NT2/D1 (cell line): ENCODE measurements around the gene TUNAR.

Experiments
- DNase-seq: peaks from one replicate; pipeline ENCODE4 v3.0.0-alpha.2; 2011; ENCODE audit warnings: low read depth, low spot score
- H3K27me3 ChIP-seq: 2 replicates; pipeline ENCODE4 v1.6.0; 2011; ENCODE audit warnings: mild to moderate bottlenecking; ENCODE audit not compliant: insufficient read length, insufficient read depth
- H3K36me3 ChIP-seq: 2 replicates; pipeline ENCODE4 v1.6.1; 2011; ENCODE audit warnings: mild to moderate bottlenecking, low read length, mixed read lengths; ENCODE audit not compliant: insufficient read depth, insufficient read length
- H3K4me1 ChIP-seq: 2 replicates; pipeline ENCODE4 v1.5.1; 2011; ENCODE audit not compliant: insufficient read depth, insufficient read length
- H3K4me3 ChIP-seq: 2 replicates; pipeline ENCODE4 v1.5.1; 2011; ENCODE audit warnings: low read depth; ENCODE audit not compliant: insufficient read length
- H3K9ac ChIP-seq: 2 replicates; pipeline ENCODE4 v1.6.0; 2011; ENCODE audit warnings: low read depth; ENCODE audit not compliant: insufficient read length
- H3K9me3 ChIP-seq: 2 replicates; pipeline ENCODE4 v1.5.1; 2011; ENCODE audit warnings: mild to moderate bottlenecking, low read length; ENCODE audit not compliant: insufficient read depth
- SUZ12 ChIP-seq: IDR thresholded peaks from 2 replicates; pipeline ENCODE4 v1.6.1; 2011; ENCODE audit not compliant: insufficient read length, insufficient read depth; ENCODE audit errors: extremely low read depth
- YY1 ChIP-seq: IDR thresholded peaks from 2 replicates; pipeline ENCODE4 v1.6.1; 2011; ENCODE audit not compliant: insufficient read length, insufficient read depth
- ZNF274 ChIP-seq: IDR thresholded peaks from 2 replicates; pipeline ENCODE4 v1.6.1; 2011; ENCODE audit warnings: mild to moderate bottlenecking, low read depth, low read length

TUNAR gene

DNA sequence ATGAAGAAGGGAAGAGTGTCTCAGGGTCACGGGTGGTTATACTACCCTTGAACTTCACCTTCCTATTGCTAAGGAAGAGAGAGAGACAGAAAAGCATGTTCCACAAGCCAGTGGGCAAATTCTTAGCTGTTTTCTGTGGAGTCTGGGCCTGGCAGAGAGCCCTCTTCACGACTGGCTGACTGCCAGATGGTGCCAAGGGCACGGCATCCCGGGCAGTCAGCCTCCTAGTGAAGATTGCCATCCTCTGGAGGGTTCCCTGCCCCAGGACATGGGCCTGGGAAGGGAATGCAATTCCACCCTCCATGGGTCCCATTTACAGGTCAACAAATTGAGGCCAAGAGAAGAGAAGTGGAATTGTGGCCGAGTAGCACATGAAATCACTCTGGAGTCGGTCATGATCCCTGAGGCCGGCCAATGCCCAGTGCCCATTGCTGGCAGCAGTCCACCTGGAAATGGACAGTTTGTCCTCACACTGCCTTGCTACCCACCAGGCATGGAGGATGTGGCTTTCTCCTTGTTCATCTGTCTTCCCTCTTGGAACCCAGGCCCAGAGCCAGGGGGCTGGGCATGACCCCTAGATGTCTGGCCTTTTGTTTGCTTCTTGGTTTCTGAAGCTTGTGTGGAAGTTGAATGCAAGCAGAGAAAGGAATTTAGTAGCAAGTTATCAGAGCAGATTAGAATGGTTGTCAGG is 9.9 kb downstream of the TUNAR start:
- no peaks in the 10 kb centered on the region for H3K4me1 ChIP-seq
- TF ChIP-seq YY1 (no peak), ZNF274 (no peak), SUZ12 (no peak)
- no peak for DNase-seq

DNA sequence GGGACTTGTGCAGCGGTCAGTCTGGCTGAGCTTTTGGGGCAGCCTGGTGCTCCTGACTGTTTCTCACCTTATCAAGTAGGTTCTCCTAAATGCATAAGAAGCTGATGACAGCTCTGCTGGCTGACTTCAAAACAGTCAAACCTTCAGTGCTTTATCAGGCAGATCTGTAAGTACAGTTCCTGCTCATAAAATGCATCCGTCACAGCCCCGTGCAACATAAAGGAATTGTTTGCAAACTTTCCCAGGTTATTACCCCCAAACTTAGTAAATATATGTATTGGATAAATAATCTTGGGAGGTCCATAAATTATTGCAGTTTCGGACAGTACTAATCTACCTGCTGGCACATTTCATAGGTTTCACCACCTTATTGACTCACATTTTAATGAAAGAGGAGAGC is 10.7 kb downstream of the TUNAR start:
- H3K9ac ChIP-seq: no peak overlapping the region
- peaks cover 2% of the 10 kb centered on the region for H3K4me1 ChIP-seq
- no peak for TF ChIP-seq ZNF274
- no peak for TF ChIP-seq YY1
- TF ChIP-seq SUZ12: no peak

More for the DNA sequence above, 9.9 kb downstream of the TUNAR start:
- no peaks in the 10 kb centered on the region for H3K9me3 ChIP-seq
- no peak overlapping the region for H3K4me3 ChIP-seq
- no peaks in the 10 kb centered on the region for H3K36me3 ChIP-seq
- H3K27me3 ChIP-seq: no peaks in the 10 kb centered on the region
- H3K9ac ChIP-seq: no peak overlapping the region

DNA sequence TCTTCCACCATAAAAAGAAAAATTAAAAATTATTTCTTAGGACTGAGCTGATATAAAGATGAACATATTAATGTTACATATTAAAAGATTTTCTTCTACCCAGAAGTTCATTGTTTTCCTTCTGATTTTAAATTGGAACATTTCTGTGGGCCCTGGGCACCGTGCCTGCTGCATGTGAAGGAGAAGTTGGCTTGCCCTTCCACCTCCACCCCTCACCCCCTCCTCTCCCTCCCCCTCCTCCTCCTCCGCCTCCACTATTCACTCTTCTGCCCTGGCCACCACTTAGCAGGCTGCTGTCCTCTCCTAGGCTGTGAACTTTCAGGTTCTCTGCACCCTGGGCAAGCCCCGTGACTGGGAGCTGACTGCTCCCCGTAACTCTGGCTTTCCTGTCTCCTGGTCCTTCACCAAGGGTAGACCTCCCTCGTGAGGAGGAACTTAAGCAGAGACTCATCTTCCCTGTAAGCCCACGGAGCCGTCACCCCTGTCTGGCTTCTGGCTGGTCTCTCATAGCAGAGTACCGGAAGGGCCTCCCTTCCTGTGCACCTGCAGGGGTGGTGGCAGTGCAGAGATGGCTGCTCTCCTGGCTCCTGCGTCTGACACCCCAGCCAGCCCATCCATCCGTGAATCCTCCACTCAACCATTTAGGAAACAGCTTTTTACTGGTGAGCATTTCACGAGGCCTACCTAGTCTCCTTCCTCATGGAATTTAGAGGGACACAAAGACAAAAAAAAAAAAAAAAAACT is 12.8 kb downstream of the TUNAR start:
- no peaks in the 10 kb centered on the region for H3K36me3 ChIP-seq
- no peaks in the 10 kb centered on the region for H3K9me3 ChIP-seq
- H3K4me3 ChIP-seq: no peak overlapping the region
- peaks cover 2% of the 10 kb centered on the region for H3K4me1 ChIP-seq
- H3K9ac ChIP-seq: no peak overlapping the region
- DNase-seq: no peak
- H3K27me3 ChIP-seq: no peaks in the 10 kb centered on the region
- TF ChIP-seq SUZ12 (no peak), ZNF274 (no peak), YY1 (no peak)

More for the DNA sequence above, 10.7 kb downstream of the TUNAR start:
- Histone ChIP-seq H3K9me3 (no peaks in the 10 kb centered on the region), H3K27me3 (no peaks in the 10 kb centered on the region), H3K36me3 (no peaks in the 10 kb centered on the region), H3K4me3 (no peak overlapping the region)
- no peak for DNase-seq

DNA sequence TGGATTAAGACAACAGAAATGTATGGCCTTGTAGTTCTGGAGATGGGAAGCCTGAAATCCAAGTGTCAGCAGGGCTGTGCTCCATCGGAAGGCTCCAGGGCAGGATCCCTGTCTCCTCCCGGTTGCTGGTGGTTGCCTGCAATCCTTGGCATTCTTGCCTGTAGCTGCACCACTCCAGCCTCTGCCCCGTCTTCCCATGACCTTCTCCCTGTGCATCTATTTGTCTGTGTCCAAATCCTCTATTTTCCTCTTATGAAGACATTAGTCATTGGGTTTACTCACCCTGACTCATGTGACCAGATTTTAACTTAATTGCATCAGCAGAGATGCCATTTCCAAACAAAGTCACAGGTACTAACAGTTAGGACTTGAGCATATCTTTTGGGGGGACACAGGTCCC is 15.1 kb downstream of the TUNAR start:
- Histone ChIP-seq H3K36me3 (no peaks in the 10 kb centered on the region), H3K27me3 (no peaks in the 10 kb centered on the region), H3K9me3 (no peaks in the 10 kb centered on the region), H3K4me1 (peaks cover 2% of the 10 kb centered on the region), H3K4me3 (no peak overlapping the region), H3K9ac (no peak overlapping the region)
- TF ChIP-seq YY1 (no peak), ZNF274 (no peak), SUZ12 (no peak)
- no peak for DNase-seq

DNA sequence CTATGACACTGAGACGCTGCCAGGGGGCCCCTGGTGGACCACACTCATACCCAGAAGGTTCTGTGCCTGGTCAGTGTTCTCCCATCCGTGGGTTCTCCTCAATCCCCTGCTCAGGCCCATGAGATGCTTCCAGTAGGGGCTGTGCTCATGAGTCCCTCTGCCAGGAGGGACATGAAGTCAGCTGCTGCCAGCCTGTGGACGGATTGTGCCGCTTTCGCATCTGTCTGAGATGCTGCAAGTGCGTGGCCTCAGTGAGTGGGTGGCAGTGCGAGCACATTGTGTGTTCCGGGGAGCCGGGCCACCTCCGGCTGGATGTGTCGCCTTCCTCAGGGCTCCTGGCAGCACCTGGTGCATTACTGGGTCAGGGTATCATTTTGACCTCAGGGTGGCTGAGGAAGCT is 15.5 kb downstream of the TUNAR start:
- H3K4me1 ChIP-seq: peaks cover 4% of the 10 kb centered on the region
- H3K27me3 ChIP-seq: no peaks in the 10 kb centered on the region
- H3K9ac ChIP-seq: no peak overlapping the region
- H3K4me3 ChIP-seq: no peak overlapping the region
- no peak for DNase-seq
- H3K36me3 ChIP-seq: no peaks in the 10 kb centered on the region
- TF ChIP-seq YY1: no peak
- TF ChIP-seq SUZ12: no peak
- no peak for TF ChIP-seq ZNF274
- no peaks in the 10 kb centered on the region for H3K9me3 ChIP-seq

DNA sequence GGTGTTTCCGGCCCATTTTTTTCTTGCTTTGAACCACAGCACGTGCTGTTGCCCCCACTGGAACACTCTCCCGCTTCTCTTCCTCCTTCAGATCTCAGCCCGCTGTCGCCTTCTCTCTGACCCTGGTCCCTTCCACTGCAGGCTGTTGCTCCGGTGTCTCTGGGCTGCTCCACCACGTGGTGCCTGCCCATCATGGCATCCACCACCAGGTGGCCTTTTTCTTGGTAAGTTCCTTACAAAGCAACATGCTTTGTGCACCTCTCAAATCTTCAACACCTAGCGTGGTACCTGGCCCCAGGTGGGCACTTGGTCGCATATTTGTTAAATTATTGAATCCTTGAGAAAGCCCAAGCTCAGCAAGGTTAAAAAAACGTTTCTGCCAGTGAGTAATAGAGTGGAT is 19.1 kb downstream of the TUNAR start:
- DNase-seq: no peak
- Histone ChIP-seq H3K36me3 (no peaks in the 10 kb centered on the region), H3K9me3 (no peaks in the 10 kb centered on the region), H3K4me1 (peaks cover 4% of the 10 kb centered on the region), H3K9ac (no peak overlapping the region), H3K4me3 (no peak overlapping the region), H3K27me3 (no peaks in the 10 kb centered on the region)
- TF ChIP-seq YY1 (no peak), ZNF274 (no peak), SUZ12 (no peak)

DNA sequence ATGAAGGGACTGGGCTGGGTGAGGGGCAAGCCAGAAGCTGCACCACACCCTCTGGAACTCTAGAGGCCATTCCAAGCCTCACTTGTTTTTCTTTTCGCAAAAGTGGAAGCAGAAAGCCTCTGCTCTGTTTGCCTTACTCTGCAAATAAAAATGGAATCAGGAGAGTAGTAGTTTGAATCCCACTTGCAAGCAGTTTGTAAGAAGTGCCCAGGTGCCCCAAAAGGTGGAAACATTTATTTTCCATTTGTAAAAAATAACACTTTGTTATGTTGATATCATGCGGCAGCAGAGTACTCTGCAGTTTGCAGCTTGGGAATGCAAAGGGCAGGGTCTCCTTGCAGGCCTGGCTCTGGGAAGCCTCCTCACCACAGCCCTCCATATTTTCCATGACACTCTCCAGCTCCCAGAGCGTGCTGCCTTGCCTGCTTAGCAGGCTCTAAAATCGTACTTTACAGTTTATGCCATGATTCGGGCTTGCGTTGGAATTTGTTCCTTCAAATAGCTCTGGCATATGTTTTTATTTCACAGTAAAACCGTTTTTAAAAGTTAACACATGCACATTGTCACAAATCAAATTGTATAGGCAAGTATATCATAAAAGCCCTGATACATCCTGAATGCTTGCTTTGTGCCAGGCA is 20.0 kb downstream of the TUNAR start:
- Histone ChIP-seq H3K4me3 (no peak overlapping the region), H3K9ac (peak overlapping the region; percentile 8), H3K4me1 (peaks cover 4% of the 10 kb centered on the region), H3K9me3 (no peaks in the 10 kb centered on the region), H3K27me3 (no peaks in the 10 kb centered on the region), H3K36me3 (no peaks in the 10 kb centered on the region)
- TF ChIP-seq YY1 (no peak), ZNF274 (no peak), SUZ12 (no peak)
- no peak for DNase-seq
